Stimulated activated CD8-positive, alpha-beta memory T cell treated with anti-CD3 and anti-CD28 coated beads, Interleukin-15, amount 100 ng/mL, for 48 hours (primary cell): ENCODE data around the gene FAN1.
A peak's percentile ranks its signal among the peaks of the same experiment; 100 is the strongest.

ENCODE experiments used
- DNase-seq, 2 donors: peaks; one replicate each; pipeline ENCODE4 v3.0.0-alpha.2; 2020; ENCODE audit warnings: low read depth in 2 of 2

FAN1 gene

DNA sequence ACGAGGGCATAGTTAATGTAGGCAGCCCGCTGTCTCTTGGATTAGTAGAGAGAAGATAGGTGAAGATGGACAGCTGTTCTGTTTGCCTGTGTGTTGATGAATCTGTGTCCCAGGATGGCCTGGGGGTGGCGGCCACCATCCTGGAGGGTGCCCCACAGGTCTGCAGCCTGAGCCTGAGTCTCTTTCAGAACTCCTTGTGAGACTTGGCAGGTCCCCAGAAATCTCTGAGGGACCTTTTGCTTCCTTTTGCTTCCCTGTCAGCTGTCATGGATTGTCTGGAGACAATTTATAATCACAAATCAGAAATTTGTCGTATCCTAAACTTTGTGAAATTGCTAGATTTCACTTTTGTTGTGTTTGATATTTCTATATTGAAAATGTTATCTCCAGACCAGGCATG is 17.4 kb downstream of the FAN1 start:
- DNase-seq = no peak

DNA sequence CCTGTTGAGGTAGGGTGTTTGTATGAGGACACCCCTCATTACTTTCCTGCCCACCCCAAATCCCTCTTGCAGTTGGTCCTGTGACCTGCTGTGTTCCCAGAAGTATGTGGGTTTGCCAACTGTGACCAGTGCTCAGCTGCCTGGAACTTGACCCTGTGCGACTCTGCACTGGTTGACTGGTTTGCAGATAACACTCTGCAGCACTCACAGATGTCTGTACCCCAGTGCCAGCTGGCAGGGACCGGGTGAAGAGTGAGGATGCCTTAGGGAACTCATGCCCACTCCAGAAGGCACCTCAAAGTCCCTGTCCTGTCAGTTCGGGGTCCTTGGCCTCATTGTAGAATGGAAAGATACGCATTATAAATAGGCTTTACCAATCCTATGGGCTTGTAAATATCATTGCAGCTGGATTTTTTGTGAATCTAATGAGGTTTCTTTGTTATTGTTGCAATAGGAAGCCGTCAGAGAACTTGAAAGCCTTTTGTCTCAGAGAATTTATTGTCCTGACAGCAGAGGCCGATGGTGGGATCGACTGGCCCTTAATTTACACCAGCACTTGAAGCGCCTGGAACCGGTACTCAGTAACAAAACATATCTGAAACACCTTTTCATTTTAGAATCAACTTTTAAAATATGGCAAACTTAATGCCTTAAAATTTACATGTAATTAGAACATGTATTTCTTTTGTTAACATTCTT is 18.2 kb downstream of the FAN1 start:
- no peak for DNase-seq

DNA sequence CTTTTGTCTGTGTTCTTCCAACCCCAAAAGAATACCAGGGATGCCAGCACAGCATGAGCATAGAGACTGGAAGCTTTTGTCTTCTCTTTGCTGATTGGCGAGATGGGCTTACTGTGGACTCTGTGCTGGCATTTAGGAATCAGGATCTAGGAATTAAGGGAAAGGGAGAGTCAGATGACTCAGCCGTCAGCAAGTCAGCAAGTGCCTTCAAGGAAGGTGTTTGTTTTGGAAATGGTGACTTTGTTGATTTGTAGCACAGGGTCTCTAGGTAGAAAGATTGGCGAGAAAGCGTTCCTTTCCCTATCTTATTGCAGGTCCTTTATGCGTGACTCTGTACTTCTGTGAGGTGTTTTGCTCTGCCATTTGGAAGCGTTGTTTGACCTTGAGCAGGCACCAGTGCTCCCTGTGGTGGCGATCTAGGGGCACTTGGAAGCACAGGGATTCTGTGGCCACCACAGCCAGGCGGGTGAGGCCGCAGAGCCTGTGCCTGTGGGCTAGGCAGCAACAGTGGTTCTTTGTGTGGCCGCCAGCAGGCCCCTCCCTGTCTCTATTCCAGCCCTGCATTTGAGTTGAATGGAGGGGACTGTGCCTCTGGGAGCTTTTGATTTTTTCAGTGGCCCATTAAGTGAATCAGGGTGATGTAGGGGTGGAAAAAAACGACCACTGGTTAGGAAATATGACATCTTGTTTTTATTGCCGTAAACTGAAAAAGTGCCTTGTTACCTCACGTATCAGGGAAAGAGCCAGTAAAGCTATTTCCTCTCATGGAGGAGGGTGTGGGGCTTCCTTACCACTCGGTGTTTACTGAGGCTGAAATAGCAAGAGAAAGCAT is 19.0 kb downstream of the FAN1 start:
- DNase-seq = no peak

DNA sequence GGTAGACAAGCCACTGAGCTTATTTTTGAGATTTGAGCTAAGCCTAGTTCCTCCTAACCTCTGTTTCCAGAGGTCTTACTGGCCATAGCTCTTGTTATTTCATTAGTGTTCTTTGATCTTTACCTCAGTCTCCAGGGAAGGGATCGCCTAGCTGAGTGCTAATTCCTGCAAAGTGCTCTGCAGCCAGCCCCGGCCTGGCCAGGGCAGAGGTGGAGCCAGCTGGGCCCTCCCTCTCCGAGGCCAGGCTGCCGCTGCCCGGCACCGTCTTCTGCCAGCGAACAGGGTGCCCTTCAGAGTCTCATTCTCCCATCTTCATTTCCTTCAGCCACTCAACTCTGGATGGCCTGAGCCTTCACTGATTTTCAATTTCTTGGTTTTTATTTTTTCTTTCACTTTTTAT is 19.7 kb downstream of the FAN1 start:
- no peak for DNase-seq

DNA sequence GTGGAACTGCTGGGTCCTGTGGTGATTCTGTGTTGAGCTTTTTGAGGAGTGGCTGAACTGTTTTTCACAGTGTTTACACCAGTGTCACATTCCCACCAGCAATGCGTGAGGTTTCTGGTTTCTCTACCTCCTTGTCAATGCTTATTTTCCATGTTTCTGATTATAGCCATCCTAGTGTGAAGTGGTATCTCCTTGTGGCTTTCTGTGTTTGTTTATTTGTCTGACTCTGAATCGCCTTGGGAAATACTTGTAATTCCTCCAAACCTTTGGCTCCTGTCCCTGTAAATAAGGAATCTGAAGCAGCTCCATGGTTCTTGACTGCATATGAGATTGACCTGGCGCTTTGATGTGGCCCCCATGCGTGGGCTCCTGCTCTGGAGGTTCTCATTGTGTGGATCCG is 20.6 kb downstream of the FAN1 start:
- no peak for DNase-seq

DNA sequence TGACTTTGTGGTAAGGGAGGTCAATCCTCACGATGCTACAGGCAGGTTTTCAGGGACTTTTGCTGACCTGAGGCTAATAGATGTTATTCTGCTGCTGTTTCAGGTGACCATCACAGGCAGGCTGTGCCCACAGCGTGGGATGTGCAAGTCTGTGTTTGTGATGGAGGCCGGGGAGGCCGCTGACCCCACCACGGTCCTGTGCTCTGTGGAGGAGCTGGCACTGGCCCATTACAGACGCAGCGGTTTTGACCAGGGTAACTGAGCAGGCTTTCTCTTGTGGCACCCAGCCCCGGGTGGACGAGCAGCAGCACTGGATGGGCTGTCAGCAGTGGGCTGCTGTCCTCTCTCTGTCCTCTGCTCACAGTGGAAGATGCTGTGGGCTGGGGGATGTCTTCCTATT is 22.0 kb downstream of the FAN1 start:
- DNase-seq = no peak

DNA sequence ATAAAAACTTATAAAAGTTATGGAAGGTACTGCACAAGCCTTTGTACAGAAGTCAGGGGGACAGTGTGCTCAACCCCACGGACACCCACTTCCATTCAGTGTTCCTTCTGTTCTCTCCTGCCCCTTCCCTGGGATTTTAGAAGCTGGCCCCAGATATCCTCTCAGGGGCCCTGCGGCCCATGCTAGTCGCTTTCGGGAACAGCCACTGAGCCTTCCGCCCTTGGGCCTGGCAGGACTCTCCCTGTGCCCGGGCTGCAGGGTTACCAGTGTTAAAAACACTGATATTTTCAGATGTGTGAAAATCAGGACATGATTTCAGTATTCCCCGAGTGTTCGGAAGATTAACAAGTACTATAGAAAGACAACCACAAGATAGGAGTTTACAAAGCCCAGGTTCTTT is 22.4 kb downstream of the FAN1 start:
- no peak for DNase-seq

DNA sequence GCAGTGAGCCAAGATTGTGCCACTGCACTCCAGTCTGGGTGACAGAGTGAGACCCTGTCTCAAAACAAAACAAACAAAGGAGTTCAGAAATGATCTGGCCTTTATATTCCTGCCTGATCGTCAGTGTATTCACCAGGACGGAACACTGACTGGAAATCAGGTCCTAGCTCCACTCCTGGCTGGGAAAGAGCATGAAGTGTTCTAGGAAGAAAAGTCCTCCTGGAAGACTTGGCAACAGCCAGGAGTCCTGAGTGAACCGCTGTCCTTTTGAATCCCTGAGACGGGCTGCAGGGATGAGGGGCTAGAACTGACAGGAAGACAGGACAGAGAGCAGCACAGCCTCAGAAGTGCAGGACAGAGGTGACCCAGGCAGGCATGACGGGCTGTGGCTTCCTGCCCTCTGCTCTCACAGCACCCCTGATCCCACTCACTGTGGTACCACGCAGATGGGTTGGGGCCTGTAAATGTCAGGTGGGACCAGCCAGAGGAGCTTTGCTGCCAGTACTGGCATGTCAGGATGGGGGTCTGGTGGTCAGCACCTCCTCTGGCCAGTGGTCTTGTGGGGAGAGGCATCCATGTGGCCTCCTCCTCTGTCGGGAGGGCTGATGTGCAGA is 23.5 kb downstream of the FAN1 start:
- DNase-seq = no peak

DNA sequence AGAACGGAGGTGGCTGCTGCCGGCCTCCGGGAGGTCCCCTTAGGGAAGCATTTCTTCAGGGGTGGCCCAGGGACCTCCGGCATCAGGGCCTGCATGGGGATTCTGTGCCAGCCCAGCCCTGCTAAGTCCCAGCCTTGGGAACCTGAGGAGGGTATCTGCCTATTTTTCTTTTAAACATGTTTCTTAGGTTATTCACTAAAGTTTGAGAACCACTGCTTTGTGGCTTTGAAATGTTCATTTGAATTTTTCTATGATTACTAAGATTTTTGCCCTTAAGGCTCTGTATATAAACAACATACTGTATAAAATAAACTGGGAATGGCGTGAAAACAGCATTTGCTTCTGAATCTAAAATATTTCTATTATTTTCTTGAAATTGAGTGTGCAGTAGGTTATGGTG is 24.4 kb downstream of the FAN1 start:
- DNase-seq = no peak

DNA sequence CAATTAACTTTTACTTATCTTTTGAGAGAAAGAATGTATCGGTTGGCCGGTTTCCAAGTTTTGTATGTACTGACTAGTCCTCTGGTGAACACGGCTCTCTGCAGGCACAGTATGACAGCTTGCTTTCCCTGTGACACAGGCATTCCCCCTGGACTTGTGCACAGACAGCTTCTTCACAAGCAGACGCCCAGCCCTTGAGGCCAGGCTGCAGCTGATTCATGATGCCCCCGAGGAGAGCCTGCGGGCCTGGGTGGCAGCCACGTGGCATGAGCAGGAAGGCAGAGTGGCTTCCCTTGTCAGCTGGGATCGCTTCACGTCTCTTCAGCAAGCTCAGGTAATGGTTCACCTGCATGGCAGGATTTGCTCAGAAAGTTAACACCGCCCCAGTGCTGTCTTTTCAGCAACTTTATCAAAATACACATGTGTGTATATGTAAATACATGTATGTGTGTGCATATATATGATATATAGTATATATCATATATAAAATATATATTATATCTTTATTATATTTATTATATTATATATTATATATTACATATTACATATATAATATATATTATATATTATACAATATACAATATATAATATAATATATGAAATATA is 25.5 kb downstream of the FAN1 start:
- no peak for DNase-seq

DNA sequence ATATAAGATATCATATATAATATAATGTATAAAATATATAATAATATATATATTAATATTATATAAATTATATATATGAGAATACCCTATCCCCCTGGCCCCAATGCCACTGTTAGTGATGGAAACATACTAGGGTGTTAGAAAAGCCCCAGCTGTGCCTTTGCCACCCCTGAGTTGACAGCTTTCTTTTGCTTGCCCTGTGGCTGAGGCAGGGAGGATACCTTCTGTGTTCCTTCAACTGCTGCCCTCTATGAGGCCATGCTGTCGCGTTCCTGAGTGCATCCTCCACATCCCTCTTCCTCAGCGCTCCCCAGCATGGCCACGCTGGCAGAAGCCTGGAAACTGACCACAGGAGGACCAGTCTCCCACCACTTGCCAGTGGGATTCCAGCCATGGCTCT is 26.3 kb downstream of the FAN1 start:
- DNase-seq = no peak

DNA sequence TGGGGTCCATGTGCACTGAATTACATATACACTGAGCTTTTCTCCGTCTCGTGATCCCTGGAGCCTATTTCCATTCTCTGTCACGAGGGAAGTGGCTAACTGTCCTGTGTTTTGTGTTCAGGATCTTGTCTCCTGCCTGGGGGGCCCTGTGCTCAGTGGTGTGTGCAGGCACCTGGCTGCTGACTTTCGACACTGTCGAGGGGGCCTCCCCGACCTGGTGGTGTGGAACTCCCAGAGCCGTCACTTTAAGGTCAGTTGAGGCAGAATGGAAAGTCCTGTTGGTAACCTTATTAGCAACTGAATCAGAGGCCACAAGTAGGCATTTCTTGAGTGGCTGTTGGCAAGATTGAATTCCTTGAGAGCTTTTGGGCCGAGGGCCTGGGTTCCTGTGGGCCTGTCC is 26.7 kb downstream of the FAN1 start:
- no peak for DNase-seq

DNA sequence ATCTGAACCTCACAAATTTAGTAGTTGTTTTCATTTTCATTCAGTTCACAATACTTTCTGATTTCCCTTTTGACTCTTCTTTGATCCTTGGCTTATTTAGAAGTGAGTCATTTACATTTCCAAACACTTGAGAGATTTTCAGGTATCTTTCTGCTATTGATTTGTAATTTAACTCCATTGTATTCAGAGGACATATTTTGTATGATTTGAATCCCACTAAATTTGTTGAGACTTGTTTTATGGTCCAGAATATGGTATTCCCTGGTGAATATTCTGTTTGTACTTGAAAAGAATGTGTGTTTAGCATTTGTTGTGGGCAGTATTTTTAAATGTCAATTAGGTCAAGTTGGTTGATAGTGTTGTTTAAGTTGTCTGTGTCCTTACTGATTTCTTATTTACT is 29.6 kb downstream of the FAN1 start:
- no peak for DNase-seq

DNA sequence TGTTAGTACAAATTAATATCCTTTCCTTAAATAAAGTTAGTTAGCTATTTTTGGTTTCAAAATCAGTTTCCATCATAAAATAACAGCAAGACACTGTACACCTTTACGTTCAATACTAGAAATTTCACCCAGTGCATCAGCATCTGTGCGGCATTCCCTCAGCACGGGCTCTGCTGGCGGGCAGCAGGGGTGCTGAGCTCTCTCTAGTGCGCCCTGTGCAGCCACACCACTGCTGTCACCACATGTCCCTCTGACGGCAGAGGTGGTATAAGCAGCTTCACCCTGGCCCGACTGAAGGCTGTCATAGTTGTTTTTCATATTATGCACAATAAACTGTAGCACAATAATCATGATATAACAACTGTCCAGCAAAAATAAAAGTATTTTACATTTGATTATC is 35.4 kb downstream of the FAN1 start:
- DNase-seq = no peak

DNA sequence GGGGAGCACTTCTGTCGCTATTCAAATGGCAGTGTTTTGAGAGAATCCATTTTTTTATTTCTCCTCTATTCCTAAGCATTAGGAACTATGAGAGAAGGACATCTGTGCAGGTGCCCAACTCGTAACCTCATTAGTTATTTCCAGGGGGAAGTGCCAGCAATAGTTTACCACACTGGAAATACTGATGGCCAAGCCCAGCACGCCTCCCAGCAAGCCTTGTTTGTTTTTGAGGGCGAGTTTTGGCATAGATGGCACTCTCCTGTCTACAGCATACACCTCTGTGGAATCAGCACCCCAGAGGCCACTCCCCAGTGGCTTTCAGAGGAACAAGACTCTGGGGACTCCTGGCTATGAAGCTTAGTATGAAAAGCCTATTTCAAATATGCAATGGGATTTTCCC is 36.6 kb downstream of the FAN1 start:
- DNase-seq = no peak

DNA sequence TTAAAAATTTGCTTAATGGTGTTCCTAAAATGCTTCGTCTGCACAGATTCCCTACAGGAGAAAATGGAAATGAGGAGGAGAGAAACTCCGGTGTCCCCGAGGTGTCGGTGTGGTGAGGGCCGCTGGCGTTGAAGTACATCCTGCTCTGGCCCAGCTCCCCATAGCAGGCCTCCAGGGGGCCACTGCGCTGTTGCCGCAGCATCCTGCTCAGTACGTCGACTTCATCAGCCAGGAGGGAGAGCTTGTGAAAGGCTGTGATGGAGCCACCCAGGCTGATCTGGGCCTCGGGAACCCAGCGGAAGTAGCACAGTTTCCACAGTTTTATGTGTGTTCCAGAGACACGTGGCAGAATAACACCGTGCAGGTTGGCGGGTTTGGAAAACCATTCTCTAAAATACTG is 37.8 kb downstream of the FAN1 start:
- DNase-seq = no peak

DNA sequence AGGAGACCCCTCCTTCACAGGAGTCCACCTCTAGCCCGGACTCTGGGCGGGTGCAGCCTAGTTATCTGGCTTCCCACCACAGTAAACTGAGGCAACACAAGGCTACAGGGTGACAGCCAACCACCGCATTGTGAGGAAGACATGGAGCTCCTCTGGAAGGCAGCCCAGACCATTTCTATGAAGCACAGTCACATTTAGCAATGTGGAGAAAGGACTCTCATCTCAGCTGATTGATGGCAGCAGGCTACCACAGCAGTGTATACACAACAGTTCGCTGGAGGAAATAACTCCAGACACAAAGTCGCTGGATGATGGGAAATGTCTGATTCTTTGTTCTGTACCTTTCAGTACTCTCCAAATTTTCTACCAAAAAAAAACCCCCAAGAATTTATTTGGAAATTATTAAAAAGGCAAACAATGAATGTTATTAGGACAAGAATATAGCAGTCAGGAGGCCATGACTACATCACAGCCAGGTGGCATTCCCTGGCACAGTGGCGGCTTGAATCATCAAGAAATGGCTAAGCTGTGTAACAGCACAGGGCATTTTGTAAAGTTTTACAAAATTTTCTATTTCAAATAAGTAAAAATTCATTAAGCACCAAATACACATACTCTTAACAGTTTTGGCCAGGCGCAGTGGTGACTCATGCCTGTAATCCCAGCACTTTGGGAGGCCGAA is 40.1 kb downstream of the FAN1 start:
- DNase-seq = no peak

DNA sequence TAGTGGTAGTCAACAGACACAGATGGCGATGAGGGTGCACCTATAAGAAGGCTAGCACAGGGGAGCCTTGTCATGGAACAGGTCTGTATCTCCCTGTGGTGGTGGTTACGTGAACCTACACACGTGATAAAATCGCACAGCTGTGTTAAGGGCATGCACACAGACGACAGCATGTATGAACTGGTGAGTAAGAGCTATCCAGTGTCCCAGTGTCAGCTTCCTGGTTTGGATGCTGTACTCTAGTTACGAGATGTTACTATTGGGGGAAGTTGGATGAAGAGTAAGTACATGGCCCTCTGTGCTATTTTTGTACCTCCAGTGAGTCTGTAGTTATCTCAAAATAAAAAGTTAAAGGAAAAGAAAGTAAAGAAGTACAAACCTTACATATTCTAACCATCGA is 49.5 kb downstream of the FAN1 start:
- DNase-seq = no peak

DNA sequence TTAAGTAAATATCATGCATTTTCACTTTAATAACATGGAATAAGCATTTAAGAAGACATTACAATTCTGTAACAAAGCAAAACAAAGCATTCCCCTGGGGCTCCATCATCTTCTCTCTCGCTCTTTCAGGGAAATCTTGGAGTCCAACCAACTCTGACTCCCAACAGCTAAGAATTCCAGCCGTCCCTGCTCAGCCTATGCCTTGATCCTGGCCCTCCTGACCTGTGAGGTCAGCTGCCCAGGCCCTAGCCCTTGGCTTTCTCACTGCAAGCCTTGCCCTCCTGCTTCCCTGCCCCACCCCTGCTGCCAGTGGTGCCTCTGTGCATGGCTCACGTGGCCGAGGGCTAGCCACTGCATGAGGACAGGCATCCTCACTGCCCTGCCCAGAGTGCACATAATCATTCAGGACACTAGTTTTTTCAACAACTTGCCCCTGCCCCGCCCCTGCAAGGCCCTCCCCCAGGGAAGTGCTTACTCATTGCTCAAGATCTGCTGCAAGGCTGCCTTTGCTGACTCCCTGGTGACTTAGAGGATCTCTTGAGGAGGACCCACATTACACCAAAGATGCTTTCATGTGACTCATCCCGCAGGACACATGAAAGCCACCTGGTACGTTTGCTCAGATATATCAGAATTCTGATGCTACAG is 50.1 kb downstream of the FAN1 start:
- peak; percentile 4 to 13 for DNase-seq

DNA sequence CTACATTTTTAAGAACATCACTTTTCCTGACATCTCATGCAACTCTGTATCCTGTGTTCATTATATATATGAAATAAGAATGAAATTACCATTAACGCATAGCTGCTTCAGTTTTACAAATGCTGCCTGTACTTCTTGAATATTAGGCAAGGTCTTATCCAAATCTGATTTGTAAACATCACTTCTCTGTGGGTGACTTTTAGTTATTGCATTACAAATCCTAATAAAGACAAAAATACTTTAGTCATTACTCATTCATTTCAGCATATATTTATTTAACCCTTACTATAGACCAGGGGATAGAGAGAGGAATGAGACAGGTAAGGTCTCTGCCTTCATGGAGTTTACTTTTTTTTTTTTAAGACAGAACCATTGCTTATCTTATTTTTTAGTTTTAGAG is 51.0 kb downstream of the FAN1 start:
- DNase-seq = no peak
